Measurements from ENCODE around the gene CNN3.

The CNN3 gene

GRCh38 chr1:94951046-94951445 lies 24.1 kb upstream of the CNN3 start:
- no peak overlapping the region for H3K9ac ChIP-seq (ENCODE audit: low read depth, low read length, poor library complexity, severe bottlenecking)
- no peaks in the 10 kb centered on the region for H3K9me3 ChIP-seq (ENCODE audit: insufficient read depth, low read depth, low read length)

GRCh38 chr1:94949681-94950661 lies 23.1 kb upstream of the CNN3 start:
- no peak overlapping the region for H3K9ac ChIP-seq (ENCODE audit: low read depth, low read length, poor library complexity, severe bottlenecking)
- no peaks in the 10 kb centered on the region for H3K27me3 ChIP-seq (ENCODE audit: insufficient read depth, low read length, poor library complexity, severe bottlenecking)
- no peak overlapping the region for H3K4me2 ChIP-seq (ENCODE audit: low read depth, low read length, poor library complexity, severe bottlenecking)
- no peaks in the 10 kb centered on the region for H4K20me1 ChIP-seq (ENCODE audit: insufficient read depth, low read length, poor library complexity, severe bottlenecking)
- no peaks in the 10 kb centered on the region for H3K79me2 ChIP-seq (ENCODE audit: insufficient read depth, low read length)
- H3K36me3 ChIP-seq (ENCODE audit: insufficient read depth, low read length), result no peaks in the 10 kb centered on the region
- H3K4me1 ChIP-seq (ENCODE audit: insufficient read depth, low read length, poor library complexity, severe bottlenecking), result no peaks in the 10 kb centered on the region
- no peak for TF ChIP-seq EZH2phosphoT487 (IDR thresholded peaks at IDR 0.05; ENCODE audit: borderline replicate concordance)
- no peak for TF ChIP-seq CTCF (conservative IDR thresholded peaks at IDR 0.05; ENCODE audit: low read length)
- no peak overlapping the region for H3K4me3 ChIP-seq (ENCODE audit: low read length, poor library complexity, severe bottlenecking)
- H3F3A ChIP-seq (ENCODE audit: low read depth), result no peaks in the 10 kb centered on the region
- no peaks in the 10 kb centered on the region for H3K9me2 ChIP-seq (replicated peaks; ENCODE audit: low read depth, low read length)
- H3K9me3 ChIP-seq (ENCODE audit: insufficient read depth, low read depth, low read length), result no peaks in the 10 kb centered on the region
- H2AFZ ChIP-seq (ENCODE audit: low read length), result no peak overlapping the region

More at GRCh38 chr1:94951046-94951445, 24.1 kb upstream of the CNN3 start:
- Histone ChIP-seq H3K9me2 (replicated peaks; ENCODE audit: low read depth, low read length) (no peaks in the 10 kb centered on the region), H2AFZ (ENCODE audit: low read length) (no peak overlapping the region), H3K4me3 (ENCODE audit: low read length, poor library complexity, severe bottlenecking) (no peak overlapping the region), H3K4me1 (ENCODE audit: insufficient read depth, low read length, poor library complexity, severe bottlenecking) (no peaks in the 10 kb centered on the region), H3K36me3 (ENCODE audit: insufficient read depth, low read length) (no peaks in the 10 kb centered on the region), H4K20me1 (ENCODE audit: insufficient read depth, low read length, poor library complexity, severe bottlenecking) (no peaks in the 10 kb centered on the region), H3K27me3 (ENCODE audit: insufficient read depth, low read length, poor library complexity, severe bottlenecking) (no peaks in the 10 kb centered on the region), H3F3A (ENCODE audit: low read depth) (no peaks in the 10 kb centered on the region), H3K79me2 (ENCODE audit: insufficient read depth, low read length) (no peaks in the 10 kb centered on the region), H3K4me2 (ENCODE audit: low read depth, low read length, poor library complexity, severe bottlenecking) (no peak overlapping the region)
- TF ChIP-seq CTCF (conservative IDR thresholded peaks at IDR 0.05; ENCODE audit: low read length) (no peak), EZH2phosphoT487 (IDR thresholded peaks at IDR 0.05; ENCODE audit: borderline replicate concordance) (no peak)

- TF ChIP-seq CTCF (conservative IDR thresholded peaks at IDR 0.05; ENCODE audit: low read length) (no peak), EZH2phosphoT487 (IDR thresholded peaks at IDR 0.05; ENCODE audit: borderline replicate concordance) (no peak)
- Histone ChIP-seq H4K20me1 (ENCODE audit: insufficient read depth, low read length, poor library complexity, severe bottlenecking) (no peaks in the 10 kb centered on the region), H2AFZ (ENCODE audit: low read length) (no peak overlapping the region), H3K4me1 (ENCODE audit: insufficient read depth, low read length, poor library complexity, severe bottlenecking) (no peaks in the 10 kb centered on the region), H3K36me3 (ENCODE audit: insufficient read depth, low read length) (no peaks in the 10 kb centered on the region), H3K27me3 (ENCODE audit: insufficient read depth, low read length, poor library complexity, severe bottlenecking) (no peaks in the 10 kb centered on the region), H3F3A (ENCODE audit: low read depth) (no peaks in the 10 kb centered on the region), H3K79me2 (ENCODE audit: insufficient read depth, low read length) (no peaks in the 10 kb centered on the region), H3K9me3 (ENCODE audit: insufficient read depth, low read depth, low read length) (no peaks in the 10 kb centered on the region), H3K9ac (ENCODE audit: low read depth, low read length, poor library complexity, severe bottlenecking) (no peak overlapping the region), H3K4me3 (ENCODE audit: low read length, poor library complexity, severe bottlenecking) (no peak overlapping the region), H3K9me2 (replicated peaks; ENCODE audit: low read depth, low read length) (no peaks in the 10 kb centered on the region), H3K4me2 (ENCODE audit: low read depth, low read length, poor library complexity, severe bottlenecking) (no peak overlapping the region)
Measured at GRCh38 chr1:94947437-94947836, 20.5 kb upstream of the CNN3 start.
